DND-41 (cell line): ENCODE results near the gene CAPRIN1.

Source experiments
- CTCF ChIP-seq: IDR thresholded peaks from 2 replicates; pipeline ENCODE4 v1.5.1; 2012; ENCODE audit warnings: borderline replicate concordance, low read length, moderate library complexity, mild to moderate bottlenecking; ENCODE audit not compliant: poor library complexity, severe bottlenecking; ENCODE audit errors: extremely low read depth
- EZH2 ChIP-seq: IDR thresholded peaks from 3 replicates; pipeline ENCODE4 v1.6.1; 2012; ENCODE audit warnings: borderline replicate concordance, low read depth, mild to moderate bottlenecking, moderate library complexity, low read length, inconsistent platforms; ENCODE audit not compliant: severe bottlenecking

- TF ChIP-seq CTCF, result no peak
- TF ChIP-seq EZH2, result no peak
Observed at GRCh38 chr11:34074391-34074790, 22.9 kb downstream of the CAPRIN1 start.
